K562 (cell line): ENCODE results near the gene CTIF. TPM values are rescaled to one million over a fixed set of nuclear protein-coding genes. Genes with fewer than 3 reads are reported as not detected.

Experiments
- ATAC-seq: fragments of 200-7000 bp; cut with Tn5 transposase; 3 replicates; pipeline ENCODE4 v1.9.1; 2020; ENCODE audit warnings: moderate library complexity
- BruUV-seq: library from RNA; stranded (reverse); fragments of 400-500 nt; replicated peaks from 2 replicates; lab custom pipeline; 2021; lab: Mats Ljungman, UMichigan
- CTCF ChIA-PET: fragments of 300-600 bp; formaldehyde crosslinking; extraction: SDS; loops from one replicate; lab custom pipeline; 2021; ENCODE audit warnings: low intra/inter-chr PET ratio; lab: Yijun Ruan, JAX
- POLR2A ChIA-PET: fragments of 300-600, 350-650 bp; sonication (Branson Sonifier 250); formaldehyde crosslinking; extraction: SDS; loops from one replicate; lab custom pipeline; 2021; ENCODE audit warnings: antibody characterized with exemption, inconsistent platforms; lab: Yijun Ruan, JAX
- DNase-seq, 4 experiments: peaks; one replicate each; pipeline versions ENCODE4 v3.0.0 to v3.0.0-alpha.2; 2011 to 2018; ENCODE audit warnings: low spot score in 3 of 4, mixed read lengths in 3 of 4; ENCODE audit errors: extremely low read depth in 1 of 4
- FAIRE-seq: peaks from 2 replicates; lab custom pipeline; 2011; peaks lifted over from hg19 to GRCh38; lab: Jason Lieb, UNC
- H2AFZ ChIP-seq: 2 replicates; pipeline ENCODE4 v1.6.0; 2011; ENCODE audit warnings: low read depth, low read length, control low read depth, inconsistent platforms
- H3K27ac ChIP-seq: fragments of 200-600 bp; 3 replicates; pipeline ENCODE4 v1.8.0; 2011; ENCODE audit warnings: low read depth, mild to moderate bottlenecking, control low read depth, inconsistent platforms, low read length, moderate library complexity, mixed read lengths; ENCODE audit errors: extremely low read depth
- H3K27me3 ChIP-seq, 2 experiments: fragments of 300-600 bp in 1 of 2; 2 replicates in 1 of 2; 3 replicates in 1 of 2; pipeline versions ENCODE4 v1.6.0 to v1.8.0; 2011; ENCODE audit warnings: inconsistent platforms in 2 of 2, low read length in 2 of 2, mild to moderate bottlenecking in 1 of 2, mixed read lengths in 1 of 2, moderate library complexity in 1 of 2; ENCODE audit not compliant: control insufficient read depth in 2 of 2, insufficient read depth in 2 of 2
- H3K36me3 ChIP-seq: fragments of 300-600 bp; 3 replicates; pipeline ENCODE4 v1.8.0; 2011; ENCODE audit warnings: mild to moderate bottlenecking, low read length, inconsistent platforms; ENCODE audit not compliant: control insufficient read depth, insufficient read depth
- H3K4me1 ChIP-seq, 2 experiments: fragments of 200-600 bp in 1 of 2; replicated peaks in 1 of 2; 2 replicates in 1 of 2; 3 replicates in 1 of 2; pipeline versions ENCODE4 v1.5.1 to v1.8.0; 2011; ENCODE audit warnings: inconsistent platforms in 2 of 2, low read length in 2 of 2, mild to moderate bottlenecking in 1 of 2, mixed read lengths in 1 of 2, moderate library complexity in 1 of 2; ENCODE audit not compliant: control insufficient read depth in 2 of 2, insufficient read depth in 2 of 2
- H3K4me2 ChIP-seq: 2 replicates; pipeline ENCODE4 v1.6.1; 2011; ENCODE audit warnings: low read length, control low read depth, inconsistent platforms, mixed read lengths; ENCODE audit not compliant: insufficient read depth
- H3K4me3 ChIP-seq: fragments of 200-600 bp; sonication (generic), shearing (Covaris generic); 2 replicates; pipeline ENCODE4 v1.5.1; 2016; ENCODE audit warnings: control low read depth, inconsistent platforms
- H3K79me2 ChIP-seq: fragments of 200-600 bp; 3 replicates; pipeline ENCODE4 v1.8.0; 2011; ENCODE audit warnings: low read length, inconsistent platforms; ENCODE audit not compliant: control insufficient read depth, insufficient read depth
- H3K9ac ChIP-seq, 2 experiments: 2 replicates each; pipeline versions ENCODE4 v1.6.0 to v1.6.1; 2011; ENCODE audit warnings: low read depth in 2 of 2, low read length in 2 of 2, control low read depth in 1 of 2, inconsistent platforms in 1 of 2, mild to moderate bottlenecking in 1 of 2, mixed read lengths in 1 of 2; ENCODE audit not compliant: insufficient read depth in 1 of 2
- H3K9me1 ChIP-seq: one replicate; pipeline ENCODE4 v1.6.0; 2011; ENCODE audit warnings: inconsistent platforms, mild to moderate bottlenecking, low read length, moderate library complexity; ENCODE audit not compliant: control insufficient read depth, insufficient read depth
- H3K9me3 ChIP-seq: replicated peaks from 2 replicates; pipeline ENCODE4 v1.5.1; 2011; ENCODE audit warnings: low read depth, low read length, inconsistent platforms; ENCODE audit not compliant: control insufficient read depth, insufficient read depth
- H4K20me1 ChIP-seq: replicated peaks from 2 replicates; pipeline ENCODE4 v1.6.1; 2011; ENCODE audit warnings: low read length, inconsistent platforms, mixed read lengths; ENCODE audit not compliant: control insufficient read depth, insufficient read depth
- DEAF1 ChIP-seq: fragments of 450-650 bp; formaldehyde crosslinking; IDR thresholded peaks from 2 replicates; pipeline ENCODE4 v1.4.0; 2020; ENCODE audit warnings: mild to moderate bottlenecking, moderate library complexity
- EP400 ChIP-seq: fragments of 450-650 bp; IDR thresholded peaks from 2 replicates; pipeline ENCODE4 v1.6.1; 2017; ENCODE audit warnings: antibody characterized with exemption, mild to moderate bottlenecking, moderate library complexity
- IFI16 ChIP-seq: fragments of 250-450 bp; sonication (Bioruptor Pico); IDR thresholded peaks from 2 replicates; pipeline ENCODE4 v2.1.2; 2022; ENCODE audit warnings: mild to moderate bottlenecking, inconsistent platforms
- MYC ChIP-seq, 2 experiments: fragments of 250-450 bp in 1 of 2; sonication (Bioruptor Pico) in 1 of 2; IDR thresholded peaks; 2 replicates each; pipeline versions ENCODE4 v1.5.1 to v1.6.1; 2012 to 2021; ENCODE audit warnings: low read depth in 2 of 2, borderline replicate concordance in 1 of 2, improper control_type of control experiment in 1 of 2, low read length in 1 of 2, mild to moderate bottlenecking in 1 of 2, moderate library complexity in 1 of 2
- TFAP4 ChIP-seq: sonication (generic); formaldehyde crosslinking; IDR thresholded peaks from 2 replicates; pipeline ENCODE4 v1.8.0; 2022; ENCODE audit warnings: missing genetic modification reagents, mild to moderate bottlenecking, moderate library complexity, borderline replicate concordance
- WGBS: fragments of 100-300 bp; shearing (Covaris generic); methylation state at CpG from one replicate; pipeline ENCODE4 v1.1.6; 2016; ENCODE audit warnings: low coverage, mixed read lengths; ENCODE audit not compliant: insufficient coverage; ENCODE audit errors: missing lambda C conversion rate; 5-methylcytosine and 5-hydroxymethylcytosine counted together
- in situ Hi-C: fragments of 300-500 bp; cut with MboI; formaldehyde crosslinking; loops from 4 replicates; pipeline ENCODE4 v1.15.0; 2018; ENCODE audit warnings: inconsistent platforms, mixed read lengths
- intact Hi-C: fragments of 100-400 bp; cut with micrococcal nuclease; formaldehyde crosslinking; loops from 2 replicates; pipeline ENCODE4 v1.14.2; 2022
- polyA plus RNA-seq, 8 experiments: library from polyadenylated mRNA; depleted of rRNA in 4 of 8; stranded (reverse) in 5 of 8; unstranded in 3 of 8; fragments of >200 nt; fragmentation: Nextera tagmentation in 2 of 8; fragmentation: Illumina TruSeq in 1 of 8; extraction: Ambion mirVana in 2 of 8; extraction: Trizol in 1 of 8; gene quantifications; 2 replicates each; pipeline versions ENCODE4 v1.2.1 to v1.2.3, GENCODE V29; 2011 to 2014; ENCODE audit warnings: inconsistent platforms in 1 of 8, missing spikeins in 1 of 8
- total RNA-seq, 7 experiments: library from RNA; depleted of rRNA in 6 of 7; stranded (reverse); fragments of >200 nt in 6 of 7; fragmentation: Illumina TruSeq in 2 of 7; extraction: Trizol in 2 of 7; gene quantifications; 2 replicates each; pipeline versions ENCODE4 v1.2.1 to v1.2.3, GENCODE V29; 2011 to 2021; ENCODE audit warnings: low replicate concordance in 1 of 7

Gene CTIF
- total and polyA plus RNA-seq, 9 of the 15 experiments (the other 6 are each of a cell fraction or from before 2014, with no cell fraction given): 0.17 to 11.5 (median 2.2) TPM

GRCh38 chr18:48600456-48601090, 61.7 kb downstream of the CTIF start:
- DNase-seq (no peak), FAIRE-seq (no peak), ATAC-seq (no peak)
- Histone ChIP-seq H3K79me2 (no peaks in the 10 kb centered on the region), H4K20me1 (no peaks in the 10 kb centered on the region), H3K4me1 (peaks cover 0 to 7% of the 10 kb centered on the region in 2 experiments; a peak in 3 of 5 replicates), H3K27ac (no peak overlapping the region), H3K4me3 (no peak overlapping the region), H2AFZ (no peak overlapping the region), H3K9me1 (no peaks in the 10 kb centered on the region), H3K27me3 (no peaks in the 10 kb centered on the region), H3K4me2 (no peak overlapping the region), H3K9ac (no peak overlapping the region), H3K36me3 (no peaks in the 10 kb centered on the region), H3K9me3 (no peaks in the 10 kb centered on the region)
- intact Hi-C loops: loop anchor here (10.0 kb wide), 1 partner anchor 56 kb away; no protein-coding TSS in a partner anchor
- in situ Hi-C loops: no loop called here
- CTCF ChIA-PET: no interaction called here
- no peak for TF ChIP-seq TFAP4 (CRISPR knock-in tag)
- TF ChIP-seq DEAF1 (CRISPR knock-in tag): no peak
- TF ChIP-seq MYC (IDR thresholded peaks at IDR 0.05; ENCODE audit: low read depth, low read length): no peak
- TF ChIP-seq MYC (CRISPR knock-in tag; IDR thresholded peaks at IDR 0.05; ENCODE audit: borderline replicate concordance, low read depth): no peak
- no peak for TF ChIP-seq EP400
- TF ChIP-seq IFI16 (CRISPR knock-in tag): no peak
- POLR2A ChIA-PET: interaction anchor here (0.6 to 1.5 kb wide), 2 partner anchors 11 to 19 kb away, joined by 3 to 4 read pairs; no protein-coding TSS in a partner anchor
- BruUV-seq: no TSS peak
- WGBS: 53% methylated on average over 8 of the region's 8 CpGs
